GM21360 (cell line): Measurements from ENCODE around the gene TP73.

Experiments used
- ATAC-seq: cut with Tn5 transposase; IDR thresholded peaks from one replicate; pipeline ENCODE4 v1.9.1; 2021; ENCODE audit warnings: mild to moderate bottlenecking, moderate library complexity; ENCODE audit not compliant: unreplicated experiment

The TP73 gene

DNA sequence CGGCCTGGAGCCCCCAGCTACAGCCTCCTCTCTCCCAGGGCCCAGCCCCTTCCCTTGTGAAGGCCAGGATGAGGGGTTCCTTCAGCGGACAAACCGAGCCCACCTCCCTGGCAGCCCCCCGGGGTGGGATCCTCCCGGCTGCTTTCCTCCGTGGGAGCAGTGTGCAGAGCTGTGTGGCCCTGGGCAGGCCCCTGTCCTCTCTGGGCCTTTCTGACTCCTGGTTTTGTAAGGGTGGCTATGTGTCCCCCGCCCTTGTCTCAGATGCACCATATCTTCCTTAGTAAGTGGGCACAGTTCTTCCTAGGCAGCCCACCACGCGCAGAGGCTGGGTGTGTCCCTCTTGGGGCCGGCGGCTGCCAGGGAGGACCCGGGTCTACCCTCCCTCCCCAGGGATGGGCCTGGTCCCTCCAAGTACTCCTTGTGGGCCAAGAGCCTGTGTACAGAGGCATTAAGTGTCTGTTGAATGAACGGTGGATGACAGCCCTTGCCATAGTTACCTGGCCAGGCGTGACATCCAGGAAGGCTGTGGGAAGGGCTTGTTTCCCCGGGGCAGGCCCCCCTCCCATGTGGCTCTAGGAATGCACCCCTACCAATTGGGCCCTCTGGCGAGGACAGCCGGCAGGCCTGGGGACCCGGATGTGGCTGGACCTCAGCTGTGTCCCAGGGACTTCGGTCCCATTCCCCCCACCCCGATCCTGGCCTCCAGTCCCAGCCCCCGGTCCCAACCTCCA is 124.1 kb downstream of the TP73 start:
- ATAC-seq: no peak

DNA sequence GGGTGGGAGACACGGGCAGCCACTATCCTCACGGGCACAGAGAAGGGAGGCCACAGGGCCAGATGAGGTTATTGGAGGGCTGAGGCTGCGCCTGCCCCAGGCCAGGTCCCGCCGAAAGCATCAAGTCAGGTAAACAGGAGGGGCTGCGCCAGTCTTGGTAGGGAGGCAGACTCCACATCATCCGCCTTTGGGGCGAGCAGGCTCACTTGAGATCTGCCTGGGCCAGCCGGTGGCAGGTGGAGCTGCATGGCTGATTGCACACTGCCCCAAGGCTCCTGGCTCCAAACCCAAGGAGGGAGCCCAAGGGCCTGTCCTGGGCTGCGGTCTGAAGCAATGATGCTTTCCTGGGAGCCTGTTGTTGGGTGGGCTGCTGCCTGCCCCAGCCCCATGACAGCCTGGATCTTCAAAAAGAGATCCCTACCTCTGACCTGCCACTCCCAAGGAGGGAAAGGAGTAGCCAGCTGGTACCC is 124.8 kb downstream of the TP73 start:
- ATAC-seq: no peak

DNA sequence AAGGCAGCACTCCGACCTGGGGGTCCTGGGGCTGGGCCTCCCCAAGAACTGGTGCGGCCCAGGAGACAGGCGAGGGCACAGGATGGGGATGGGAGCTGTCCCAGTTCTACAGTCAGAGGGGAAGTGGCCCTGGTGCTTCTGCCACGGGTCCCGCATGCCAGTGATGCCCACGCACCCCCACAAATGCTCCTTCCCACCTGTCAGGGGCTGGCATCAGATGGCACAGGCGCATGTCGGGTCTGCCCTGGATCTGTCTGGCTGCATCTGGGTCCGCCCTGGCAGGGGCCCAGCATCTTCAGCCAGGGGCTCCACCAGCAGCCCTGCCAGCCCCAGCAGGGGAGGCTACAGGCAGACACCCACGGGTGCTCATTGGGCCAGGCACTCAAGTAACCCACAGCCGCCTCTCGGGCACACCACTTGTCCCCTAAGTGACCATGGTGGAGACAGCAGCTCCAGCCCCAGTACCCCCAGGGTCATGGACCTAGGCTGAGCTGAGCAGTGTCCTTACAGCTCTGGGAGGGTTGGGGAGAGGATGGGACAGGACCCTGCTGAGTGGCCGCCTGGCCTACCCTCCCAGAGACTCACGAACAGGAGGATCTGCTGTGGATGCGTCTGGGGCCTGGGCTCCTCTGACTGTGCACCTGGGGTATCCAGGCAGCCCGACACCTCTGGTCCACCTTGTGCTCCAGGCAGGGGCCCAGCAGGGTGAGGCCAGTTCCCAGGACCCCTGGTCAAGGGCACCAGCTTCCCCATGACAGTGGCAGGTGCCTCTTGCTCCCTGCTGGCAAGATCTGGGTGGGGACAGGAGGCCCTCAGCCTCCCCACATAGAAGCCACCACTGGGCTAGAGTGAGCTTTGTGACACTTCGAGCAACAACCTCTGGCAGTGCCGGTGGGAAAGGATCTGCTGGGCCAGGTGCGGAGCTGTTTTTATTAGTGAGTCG is 125.6 kb downstream of the TP73 start:
- ATAC-seq: no peak

DNA sequence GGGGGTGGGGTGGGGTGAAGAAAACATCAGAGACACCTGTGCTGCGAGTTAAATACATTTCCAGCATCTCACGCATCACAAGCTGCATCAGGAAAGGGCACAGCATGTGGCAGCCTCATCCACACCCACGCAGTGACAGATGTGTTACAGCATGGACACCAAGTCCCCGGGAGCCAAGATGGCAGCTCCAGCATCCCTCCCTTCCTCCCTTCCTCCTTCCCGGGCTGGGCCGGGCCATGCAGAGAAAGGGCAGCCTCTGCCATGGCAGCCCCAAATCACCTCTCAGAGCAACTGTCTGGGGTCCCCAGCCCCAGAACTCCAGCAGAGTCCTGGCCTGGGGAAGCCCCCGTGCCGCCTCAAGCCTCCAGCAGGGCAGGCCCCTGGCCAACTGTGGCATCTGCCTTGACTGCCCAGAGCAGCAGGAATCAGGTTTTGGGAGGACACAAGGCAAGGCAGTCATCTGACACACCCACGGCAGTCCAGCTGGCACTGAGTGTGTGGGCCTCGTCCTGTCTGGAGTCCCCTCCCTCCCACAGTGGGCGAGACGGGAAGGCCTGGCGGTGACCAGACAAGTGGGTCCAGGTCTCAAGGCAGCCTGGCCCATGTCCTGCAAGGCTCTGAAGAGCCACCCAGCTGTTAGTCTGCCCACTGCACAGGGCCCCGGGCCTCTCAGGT is 126.4 kb downstream of the TP73 start:
- no peak for ATAC-seq

DNA sequence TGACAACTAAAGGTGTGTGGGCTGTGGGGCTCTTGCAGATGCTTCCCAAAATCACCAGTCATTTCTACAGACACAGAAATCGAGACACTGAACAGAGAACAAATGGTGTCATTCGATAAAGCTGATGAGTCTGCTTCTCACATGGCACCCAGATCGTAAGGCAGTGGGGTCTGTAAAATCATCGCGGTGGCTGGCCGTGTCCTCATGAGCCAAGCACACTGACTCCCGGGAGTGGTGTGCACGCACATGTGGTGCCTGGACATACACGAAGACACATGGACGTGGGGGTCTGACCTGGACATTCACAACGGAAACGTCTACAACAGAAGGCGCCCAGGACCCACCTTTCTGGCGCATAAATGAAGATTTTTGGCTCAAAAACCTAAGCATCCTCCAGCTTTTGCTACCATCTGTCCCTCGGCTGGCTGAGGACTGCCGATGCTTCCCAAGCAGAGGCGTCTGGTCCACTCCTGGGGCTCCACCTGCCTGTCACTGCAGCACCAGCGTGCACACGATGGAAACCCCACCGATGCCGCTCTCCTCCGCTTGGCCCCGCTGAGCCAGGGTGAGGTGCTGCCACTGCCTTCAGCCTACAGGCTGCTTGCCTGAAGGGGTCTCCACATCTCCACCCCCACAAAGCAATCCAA is 127.1 kb downstream of the TP73 start:
- no peak for ATAC-seq

DNA sequence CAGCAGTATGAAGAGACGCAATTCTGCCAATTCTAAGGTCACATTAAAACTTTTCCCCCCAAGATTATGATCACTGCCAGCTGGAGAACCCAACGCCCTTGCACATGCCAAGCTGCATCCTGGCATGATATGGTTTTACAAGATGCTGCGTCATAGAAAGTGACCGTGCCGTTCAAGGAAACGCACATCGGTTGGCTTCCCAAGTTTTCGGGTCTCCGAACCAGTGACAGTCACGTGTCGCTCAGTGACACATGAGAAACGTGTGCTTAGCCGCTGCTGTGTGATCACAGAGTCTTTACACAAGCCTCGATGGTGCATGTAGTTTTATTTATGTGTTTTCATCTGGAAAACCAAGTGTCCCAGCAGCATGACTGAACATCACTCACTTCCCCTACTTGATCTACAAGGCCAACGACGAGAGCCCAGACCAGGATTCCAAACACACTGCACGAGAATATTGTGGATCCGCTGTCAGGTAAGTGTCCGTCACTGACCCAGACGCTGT is 127.6 kb downstream of the TP73 start:
- no peak for ATAC-seq

DNA sequence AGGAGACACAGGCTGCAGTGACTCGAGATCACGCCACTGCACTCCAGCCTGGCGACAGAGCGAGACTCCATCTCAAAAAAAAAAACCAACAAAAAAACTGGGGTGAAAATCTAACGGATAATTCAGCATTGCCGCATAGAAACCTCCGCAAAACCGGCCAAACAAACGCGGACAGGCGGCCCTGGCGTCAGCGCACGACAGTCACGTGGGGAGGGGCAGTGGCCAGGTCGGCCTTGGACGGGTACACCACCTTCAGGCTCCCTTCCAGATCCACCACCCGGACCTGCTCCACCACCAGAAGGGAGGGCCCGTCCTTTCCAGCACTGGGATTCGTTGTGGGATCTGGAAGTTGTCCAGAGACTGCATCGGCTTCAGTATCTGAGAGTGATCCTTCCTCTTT is 128.6 kb downstream of the TP73 start:
- no peak for ATAC-seq

DNA sequence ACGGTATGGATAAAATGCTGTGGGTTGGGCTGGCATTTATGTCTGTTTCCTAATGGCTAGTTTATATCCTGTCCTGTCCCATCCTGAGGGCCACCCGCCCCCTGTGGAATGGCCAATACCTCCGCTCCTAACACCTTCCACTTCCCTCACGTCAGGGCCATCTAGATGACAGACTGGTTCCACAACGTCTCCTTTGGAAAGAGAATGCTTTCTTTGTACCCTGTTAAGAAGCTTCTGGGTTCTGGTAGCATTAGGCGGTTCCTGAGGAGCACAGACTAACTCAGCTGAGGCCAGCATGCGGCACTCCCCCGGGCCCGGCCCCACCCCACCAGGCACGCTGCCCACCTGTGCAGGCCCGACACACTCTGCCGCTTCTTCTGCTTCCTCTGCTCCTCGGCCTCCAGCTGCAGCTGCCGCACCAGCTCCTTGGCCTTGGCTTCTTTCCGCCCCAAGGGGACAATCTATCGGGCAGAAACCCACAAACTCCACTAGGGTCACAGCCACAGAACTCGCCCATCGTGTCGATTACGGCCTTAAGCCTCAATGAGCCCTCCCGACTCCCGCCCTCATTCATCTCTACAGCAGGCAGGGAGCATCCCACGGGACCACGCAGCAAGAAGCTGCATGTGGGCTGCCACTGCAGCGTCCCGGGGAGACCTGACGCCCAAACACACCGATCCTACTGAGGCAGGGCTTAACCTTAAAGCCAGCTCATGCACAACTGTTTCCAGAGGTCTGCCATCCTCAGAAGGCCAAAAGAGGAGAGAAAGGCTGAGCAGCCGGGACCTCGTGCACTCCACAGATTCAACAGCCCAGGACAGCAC is 131.5 kb downstream of the TP73 start:
- ATAC-seq: no peak

DNA sequence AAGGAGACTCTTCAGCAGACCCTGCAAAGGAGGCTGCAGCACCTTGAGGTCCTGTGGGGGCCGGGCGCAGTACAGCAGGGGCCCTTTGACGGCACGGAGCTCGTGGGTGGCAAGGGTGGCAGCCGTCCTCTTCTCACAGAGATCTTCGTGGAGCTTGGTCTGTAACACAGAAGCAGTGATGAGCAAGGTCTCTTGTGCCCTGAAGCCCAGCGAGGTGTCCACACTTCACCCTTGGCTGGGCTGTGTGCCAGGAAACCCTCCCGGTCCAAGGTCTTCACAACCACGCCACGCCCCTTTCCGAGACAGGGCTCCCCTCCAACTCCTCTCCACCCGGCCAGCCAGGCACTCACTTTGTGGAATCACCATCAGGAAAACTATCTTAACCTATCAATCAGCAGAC is 132.7 kb downstream of the TP73 start:
- no peak for ATAC-seq

DNA sequence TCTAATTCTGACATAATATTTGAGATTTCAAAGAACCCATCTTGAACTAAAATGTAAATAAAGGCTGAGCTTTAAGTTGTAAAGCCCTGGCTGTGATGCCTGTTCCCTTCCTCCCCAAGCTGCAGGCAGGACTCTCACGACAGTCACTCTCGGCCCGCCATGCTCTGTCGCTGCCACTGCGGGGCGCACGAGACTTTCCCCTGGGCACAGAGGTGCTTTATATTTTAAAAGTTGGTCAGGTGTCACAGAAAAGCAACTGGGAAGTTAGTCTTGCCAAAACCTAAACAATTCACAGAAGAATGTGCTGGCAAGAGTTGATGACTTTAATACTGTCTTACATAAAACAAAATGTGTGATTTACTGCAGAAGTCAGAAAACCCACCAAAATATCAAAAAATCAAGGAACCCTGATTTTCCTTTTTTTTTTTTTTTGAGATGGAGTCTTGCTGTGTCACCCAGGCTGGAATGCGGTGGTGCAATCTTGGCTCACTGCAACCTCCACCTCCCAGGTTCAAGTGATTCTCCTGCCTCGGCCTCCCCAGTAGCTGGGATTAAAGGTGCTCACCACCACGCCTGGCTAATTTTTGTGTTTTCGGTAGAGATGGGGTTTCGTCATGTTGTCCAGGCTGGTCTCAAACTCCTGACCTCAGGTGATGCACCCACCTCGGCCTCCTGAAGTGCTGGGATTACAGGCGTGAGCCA is 133.3 kb downstream of the TP73 start:
- ATAC-seq: no peak
